A549 (cell line): ENCODE measurements around the gene CACNB1. TPM values are rescaled to one million over a fixed set of nuclear protein-coding genes. Genes with fewer than 3 reads are reported as not detected.
A peak's percentile ranks its signal among the peaks of the same experiment; 100 is the strongest.

Source experiments
- ATAC-seq, 2 experiments: fragments of 200-7000 bp in 1 of 2; fragments of >200 bp in 1 of 2; cut with Nextera tagmentation in 1 of 2; cut with Tn5 transposase in 1 of 2; 3 replicates each; pipeline versions ENCODE4 v1.8.0 to v1.9.1; 2018 to 2020; ENCODE audit warnings: mild to moderate bottlenecking in 1 of 2, moderate library complexity in 1 of 2
- CTCF ChIA-PET: fragments of 300-600 bp; sonication (Branson Sonifier 250); formaldehyde crosslinking; extraction: SDS; loops from one replicate; lab custom pipeline; 2021; ENCODE audit warnings: antibody characterized with exemption, inconsistent platforms; lab: Yijun Ruan, JAX
- POLR2A ChIA-PET: fragments of 350-600 bp; formaldehyde crosslinking; extraction: SDS; loops from one replicate; lab custom pipeline; 2021; ENCODE audit warnings: antibody characterized with exemption, inconsistent platforms; lab: Yijun Ruan, JAX
- DNase-seq, 2 experiments: peaks; one replicate each; pipeline versions ENCODE4 v3.0.0 to v3.0.0-alpha.2; 2011 to 2016; ENCODE audit warnings: low read depth in 1 of 2, low spot score in 1 of 2
- FAIRE-seq: peaks from 2 replicates; lab custom pipeline; 2011; peaks lifted over from hg19 to GRCh38; lab: Jason Lieb, UNC
- H3K27ac ChIP-seq, 2 experiments: fragments of >200 bp; sonication (Bioruptor Twin); formaldehyde crosslinking; 3 replicates each; pipeline ENCODE4 v1.5.1; 2016 to 2017
- H3K4me1 ChIP-seq: fragments of >200 bp; sonication (Bioruptor Twin); formaldehyde crosslinking; 3 replicates; pipeline ENCODE4 v1.6.1; 2016
- H3K4me2 ChIP-seq: fragments of >200 bp; sonication (Bioruptor Twin); formaldehyde crosslinking; 3 replicates; pipeline ENCODE4 v1.6.1; 2016
- H3K4me3 ChIP-seq: fragments of >200 bp; sonication (Bioruptor Twin); formaldehyde crosslinking; 3 replicates; pipeline ENCODE4 v1.5.1; 2016
- H3K9me3 ChIP-seq: fragments of >200 bp; sonication (Bioruptor Twin); formaldehyde crosslinking; 3 replicates; pipeline ENCODE4 v1.6.1; 2016
- CBX8 ChIP-seq: fragments of 200-600 bp; sonication (generic); IDR thresholded peaks from 2 replicates; pipeline ENCODE4 v1.6.1; 2016
- CHD4 ChIP-seq: fragments of 200-600 bp; sonication (generic); IDR thresholded peaks from 2 replicates; pipeline ENCODE4 v1.6.1; 2016; ENCODE audit warnings: antibody characterized with exemption, mild to moderate bottlenecking, borderline replicate concordance
- EHMT2 ChIP-seq: fragments of 200-600 bp; sonication (generic); IDR thresholded peaks from 2 replicates; pipeline ENCODE4 v1.6.1; 2016; ENCODE audit warnings: antibody characterized with exemption, low read depth, mild to moderate bottlenecking, moderate library complexity
- FOXS1 ChIP-seq: fragments of 250-450 bp; sonication (Bioruptor Pico); IDR thresholded peaks from 2 replicates; pipeline ENCODE4 v1.5.0; 2020; ENCODE audit warnings: mild to moderate bottlenecking, moderate library complexity
- HEYL ChIP-seq: fragments of 250-450 bp; sonication (Bioruptor Pico); IDR thresholded peaks from 2 replicates; pipeline ENCODE4 v1.8.0; 2021; ENCODE audit warnings: mild to moderate bottlenecking, moderate library complexity
- HOXA7 ChIP-seq: fragments of 250-450 bp; sonication (Bioruptor Pico); IDR thresholded peaks from 2 replicates; pipeline ENCODE4 v1.5.0; 2020; ENCODE audit warnings: mild to moderate bottlenecking, moderate library complexity
- HOXB13 ChIP-seq: fragments of 250-450 bp; sonication (Bioruptor Pico); IDR thresholded peaks from 2 replicates; pipeline ENCODE4 v1.5.0; 2020; ENCODE audit warnings: low read depth, mild to moderate bottlenecking, moderate library complexity
- JUNB ChIP-seq: fragments of >200 bp; sonication (Bioruptor Twin); formaldehyde crosslinking; IDR thresholded peaks from 2 replicates; pipeline ENCODE4 v1.6.1; 2016
- MAFK ChIP-seq: fragments of 450-650 bp; IDR thresholded peaks from 2 replicates; pipeline ENCODE4 v1.6.1; 2014; ENCODE audit not compliant: partially characterized antibody
- MYC ChIP-seq: IDR thresholded peaks from 2 replicates; pipeline ENCODE4 v1.6.1; 2012; ENCODE audit warnings: mild to moderate bottlenecking, inconsistent platforms, low read length, improper control_type of control experiment, borderline replicate concordance
- NPAS2 ChIP-seq: fragments of 250-450 bp; sonication (Bioruptor Pico); IDR thresholded peaks from 2 replicates; pipeline ENCODE4 v1.8.0; 2022; ENCODE audit warnings: mild to moderate bottlenecking, moderate library complexity, borderline replicate concordance
- POLR2AphosphoS2 ChIP-seq: conservative IDR thresholded peaks from 2 replicates; pipeline ENCODE4 v1.6.1; 2012; ENCODE audit warnings: low read length, improper control_type of control experiment, inconsistent platforms
- RARB ChIP-seq: fragments of 250-450 bp; sonication (Bioruptor Pico); IDR thresholded peaks from 2 replicates; pipeline ENCODE4 v1.8.0; 2021; ENCODE audit warnings: mild to moderate bottlenecking, moderate library complexity
- RCOR1 ChIP-seq: fragments of 150-350 bp; IDR thresholded peaks from 2 replicates; pipeline ENCODE4 v1.6.1; 2014; ENCODE audit warnings: antibody characterized with exemption, low read length, low read depth
- WGBS: methylation state at CpG from one replicate; pipeline ENCODE4 v1.1.6; 2017; ENCODE audit errors: missing lambda C conversion rate; 5-methylcytosine and 5-hydroxymethylcytosine counted together
- polyA plus RNA-seq, 4 experiments: library from polyadenylated mRNA; depleted of rRNA in 3 of 4; stranded (reverse); fragments of >200 nt; fragmentation: RNase III in 1 of 4; extraction: RNeasy Plus Mini Kit Qiagen cat#74134 plus additional on column Dnase treatment in 1 of 4; gene quantifications; 2 replicates in 3 of 4; 3 replicates in 1 of 4; pipeline ENCODE4 v1.2.3, GENCODE V29; 2011 to 2017
- TF ChIP-seq, protein P1 (sequence below): fragments of >200 bp; sonication (Bioruptor Twin); formaldehyde crosslinking; IDR thresholded peaks from 3 replicates; pipeline ENCODE4 v1.5.1; 2016

Gene CACNB1
- polyA plus RNA-seq, 2 of the 4 experiments (the other 2 are of a cell fraction), result 3.6 to 3.9 TPM

DNA sequence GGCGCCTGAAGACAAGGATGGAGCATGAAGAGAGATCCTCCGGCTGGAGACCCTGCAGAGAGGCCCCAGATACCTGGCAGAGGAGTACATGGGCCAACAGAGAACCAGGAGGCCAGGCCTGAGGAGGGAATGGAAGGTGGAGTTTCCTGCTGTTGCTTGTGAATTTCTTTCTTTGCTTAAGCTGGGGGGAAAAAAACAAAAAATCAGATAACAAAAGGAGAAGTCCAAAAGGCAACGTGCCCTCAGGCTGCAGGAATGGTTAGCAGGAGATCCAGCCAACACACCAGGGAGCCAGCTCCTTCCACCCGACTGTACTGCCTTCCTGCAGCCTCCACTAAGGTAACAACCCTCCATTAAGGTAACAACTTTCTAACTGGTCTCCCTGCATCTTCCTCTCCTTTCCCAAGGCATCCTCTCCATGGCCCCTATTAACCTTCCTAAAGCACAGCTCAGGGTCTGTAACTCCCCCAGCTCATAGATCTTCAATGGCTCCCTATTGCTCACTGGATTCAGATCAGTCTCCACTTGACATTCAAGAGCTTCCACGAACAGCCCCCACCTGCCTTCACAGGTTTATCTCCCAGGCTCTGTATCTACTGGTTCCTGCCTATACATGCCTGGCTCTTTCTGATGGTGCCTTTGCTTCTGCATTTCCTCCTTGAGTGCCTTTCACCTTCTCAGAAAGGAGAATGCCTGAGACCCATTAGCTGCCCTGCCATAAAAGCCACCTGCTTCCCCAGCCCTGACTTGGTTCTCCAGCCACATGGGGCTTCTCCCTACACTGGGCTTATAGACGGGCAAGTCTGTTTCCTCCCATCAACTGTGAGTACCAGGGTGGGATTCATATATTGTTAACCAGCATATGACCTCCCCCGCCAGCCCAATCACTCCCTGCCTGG is 30.8 kb downstream of the CACNB1 start:
- no peak for DNase-seq
- Histone ChIP-seq H3K4me1 (peaks cover 6% of the 10 kb centered on the region; the same call in 2 of the 3 replicates), H3K4me2 (no peak overlapping the region), H3K9me3 (no peaks in the 10 kb centered on the region), H3K4me3 (no peak overlapping the region), H3K27ac (no peak overlapping the region)
- ATAC-seq, result no peak
- POLR2A ChIA-PET, result interaction anchor here (2.6 kb wide), 1 partner anchor 33 kb away, joined by 21 read pairs; the partner anchor contains the start of gene RPL19
- FAIRE-seq, result no peak
- TF ChIP-seq HOXA7 (no peak), RARB (CRISPR knock-in tag) (no peak)
- 58% methylated on average over 7 of the region's 7 CpGs for WGBS
- CTCF ChIA-PET, result interaction anchor here (0.6 to 30.5 kb wide), 10 partner anchors 7 to 190 kb away, joined by 3 to 612 read pairs (median 26); partner anchors contain the start of genes ARL5C and PLXDC1

DNA sequence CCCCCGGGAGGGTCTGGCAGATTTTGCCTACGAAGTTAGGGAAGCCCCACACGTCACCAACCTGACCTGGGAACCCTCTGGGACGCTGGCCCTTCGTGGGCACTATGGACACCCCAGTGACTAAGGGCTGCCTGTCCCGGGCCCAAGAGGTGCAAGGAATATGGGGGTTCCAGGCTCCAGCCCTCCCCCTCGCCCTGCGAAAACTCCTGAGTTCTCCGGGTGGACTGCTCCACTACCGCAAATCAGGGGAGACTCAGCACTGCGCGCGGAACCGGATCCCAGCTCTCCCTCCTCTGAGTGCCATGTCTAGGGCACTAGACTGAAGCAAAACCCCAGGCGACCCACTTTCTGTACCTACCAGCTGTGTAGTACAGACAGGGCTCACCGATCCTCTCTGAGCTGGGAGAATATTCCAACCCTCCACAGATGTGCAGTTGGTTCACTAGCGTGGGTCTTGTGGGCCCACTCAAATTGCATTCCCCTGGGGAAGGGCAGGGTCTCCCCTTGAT is 31.6 kb downstream of the CACNB1 start, which contains the start of gene ARL5C:
TSS of gene ARL5C (minus strand) at position 321 of the 509 bp plus-strand sequence. CDS start 401 bp downstream, outside the sequence.
- Histone ChIP-seq H3K4me3 (no peak within 1 kb of the TSS), H3K4me1 (peaks cover 6% of the 10 kb centered on the region; the same call in 2 of the 3 replicates), H3K9me3 (no peaks in the 10 kb centered on the region), H3K27ac (peak within 1 kb of the TSS in 1 of 2 experiments; percentile 51; a peak in 2 of 6 replicates), H3K4me2 (peak within 1 kb of the TSS; percentile 62)
- ChIA-PET CTCF (interaction anchor here (0.6 to 30.5 kb wide), 11 partner anchors 8 to 190 kb away, joined by 3 to 612 read pairs (median 28); partner anchors contain the start of genes ARL5C and PLXDC1), POLR2A (interaction anchor here (2.6 kb wide), 1 partner anchor 34 kb away, joined by 21 read pairs; the partner anchor contains the start of gene RPL19)
- ATAC-seq, result no peak
- DNase-seq, result no peak
- no peak for TF ChIP-seq CBX8
- TF ChIP-seq FOXS1 (CRISPR knock-in tag), result no peak
- no peak for TF ChIP-seq POLR2AphosphoS2
- TF ChIP-seq CHD4, result no peak
- TF ChIP-seq MYC, result no peak
- TF ChIP-seq MAFK, result no peak
- no peak for TF ChIP-seq JUNB
- WGBS, result 82% methylated on average over 17 of the region's 17 CpGs
- no peak for FAIRE-seq

DNA sequence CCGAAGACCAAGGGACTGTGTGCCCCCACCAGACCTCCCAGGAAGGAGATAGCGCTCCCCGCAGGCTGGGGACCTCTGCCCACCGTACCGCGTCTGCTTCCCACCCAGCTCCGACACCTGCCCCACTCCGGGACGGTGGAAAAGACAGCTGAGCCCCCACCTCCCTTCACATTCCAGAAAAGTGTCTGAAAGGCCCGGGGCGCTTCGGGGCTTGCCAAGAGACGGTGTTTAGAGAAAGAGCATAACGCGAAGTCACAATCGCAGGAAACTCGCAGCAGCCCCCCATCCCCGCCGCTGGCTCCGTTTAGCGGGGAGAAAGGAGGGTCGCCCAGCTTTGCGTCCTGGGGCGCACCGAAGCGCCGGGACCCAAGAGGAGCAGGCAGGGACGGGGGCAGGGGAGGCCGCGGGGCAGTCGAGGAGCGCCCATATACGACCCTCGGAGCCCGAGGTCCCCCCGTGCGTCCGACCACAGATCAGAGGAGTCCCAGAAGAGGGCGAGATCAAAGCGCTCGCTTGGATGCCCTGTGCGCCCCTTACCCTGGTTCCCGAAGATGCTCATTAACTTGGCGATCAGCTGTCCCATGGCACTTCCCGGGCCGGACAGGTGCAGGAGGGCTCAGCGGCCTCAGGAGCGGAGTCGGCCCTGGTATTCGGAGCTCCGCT is 32.2 kb downstream of the CACNB1 start:
- FAIRE-seq, result no peak
- CTCF ChIA-PET, result interaction anchor here (0.5 to 30.5 kb wide), 36 partner anchors 8 to 296 kb away, joined by 3 to 612 read pairs (median 5); partner anchors contain the start of genes ARL5C, FBXO47, LASP1 and PLXDC1
- 88% methylated on average over 50 of the region's 51 CpGs for WGBS
- peaks cover 6% of the 10 kb centered on the region; the same call in 2 of the 3 replicates for H3K4me1 ChIP-seq
- peak overlapping the region in 1 of 2 experiments; percentile 51; a peak in 2 of 6 replicates for H3K27ac ChIP-seq
- POLR2A ChIA-PET, result interaction anchor here (0.7 to 1.4 kb wide), 6 partner anchors 10 to 296 kb away, joined by 3 to 10 read pairs (median 4); partner anchors contain the start of genes CACNB1, CDK12, FBXO47 and RPL19
- no peak for DNase-seq
- TF ChIP-seq HOXB13 (CRISPR knock-in tag), result no peak
- no peak for TF ChIP-seq NPAS2 (CRISPR knock-in tag)
- no peak for TF ChIP-seq HEYL
- TF ChIP-seq, protein P1, sequence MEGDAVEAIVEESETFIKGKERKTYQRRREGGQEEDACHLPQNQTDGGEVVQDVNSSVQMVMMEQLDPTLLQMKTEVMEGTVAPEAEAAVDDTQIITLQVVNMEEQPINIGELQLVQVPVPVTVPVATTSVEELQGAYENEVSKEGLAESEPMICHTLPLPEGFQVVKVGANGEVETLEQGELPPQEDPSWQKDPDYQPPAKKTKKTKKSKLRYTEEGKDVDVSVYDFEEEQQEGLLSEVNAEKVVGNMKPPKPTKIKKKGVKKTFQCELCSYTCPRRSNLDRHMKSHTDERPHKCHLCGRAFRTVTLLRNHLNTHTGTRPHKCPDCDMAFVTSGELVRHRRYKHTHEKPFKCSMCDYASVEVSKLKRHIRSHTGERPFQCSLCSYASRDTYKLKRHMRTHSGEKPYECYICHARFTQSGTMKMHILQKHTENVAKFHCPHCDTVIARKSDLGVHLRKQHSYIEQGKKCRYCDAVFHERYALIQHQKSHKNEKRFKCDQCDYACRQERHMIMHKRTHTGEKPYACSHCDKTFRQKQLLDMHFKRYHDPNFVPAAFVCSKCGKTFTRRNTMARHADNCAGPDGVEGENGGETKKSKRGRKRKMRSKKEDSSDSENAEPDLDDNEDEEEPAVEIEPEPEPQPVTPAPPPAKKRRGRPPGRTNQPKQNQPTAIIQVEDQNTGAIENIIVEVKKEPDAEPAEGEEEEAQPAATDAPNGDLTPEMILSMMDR, result no peak
- TF ChIP-seq EHMT2, result no peak
- no peak for TF ChIP-seq RCOR1
- peak overlapping the region; percentile 62 for H3K4me2 ChIP-seq
- H3K9me3 ChIP-seq, result no peaks in the 10 kb centered on the region
- no peak overlapping the region for H3K4me3 ChIP-seq
- no peak for ATAC-seq
